CD4-positive, alpha-beta T cell treated with Interleukin-1 beta for 1 hour (primary cell): Measurements from ENCODE around the gene RFX7.

Experiments used
- DNase-seq, 2 donors: peaks; one replicate each; pipeline ENCODE4 v3.0.0-alpha.2; 2020 to 2022

The RFX7 gene

GRCh38 chr15:56244038-56244810 is 545 bp upstream of the RFX7 start:
- DNase-seq = peak; percentile 5 to 32

- DNase-seq = no peak
These were observed 1.0 kb downstream of the RFX7 start for GRCh38 chr15:56242576-56243162.

GRCh38 chr15:56241374-56242105 is 2.1 kb downstream of the RFX7 start:
- peak in 1 of 2 donors; percentile 3 for DNase-seq

GRCh38 chr15:56240390-56240789 is 3.3 kb downstream of the RFX7 start:
- DNase-seq = no peak

GRCh38 chr15:56236197-56236596 is 7.5 kb downstream of the RFX7 start:
- no peak for DNase-seq

GRCh38 chr15:56234804-56235203 is 8.9 kb downstream of the RFX7 start:
- no peak for DNase-seq

GRCh38 chr15:56233549-56233948 is 10.1 kb downstream of the RFX7 start:
- no peak for DNase-seq

GRCh38 chr15:56232058-56232457 is 11.6 kb downstream of the RFX7 start:
- no peak for DNase-seq

- no peak for DNase-seq
These were observed 14.8 kb downstream of the RFX7 start for GRCh38 chr15:56228854-56229253.

GRCh38 chr15:56228352-56228751 is 15.3 kb downstream of the RFX7 start:
- DNase-seq = no peak

- DNase-seq = no peak
These were observed 15.9 kb downstream of the RFX7 start for GRCh38 chr15:56227780-56228179.

- no peak for DNase-seq
These were observed 16.4 kb downstream of the RFX7 start for GRCh38 chr15:56227306-56227705.

GRCh38 chr15:56225520-56225919 is 18.2 kb downstream of the RFX7 start:
- no peak for DNase-seq

- DNase-seq = no peak
These were observed 21.4 kb downstream of the RFX7 start for GRCh38 chr15:56222302-56222701.

GRCh38 chr15:56217341-56217740 is 26.3 kb downstream of the RFX7 start:
- no peak for DNase-seq

- no peak for DNase-seq
These were observed 27.9 kb downstream of the RFX7 start for GRCh38 chr15:56215769-56216168.

- DNase-seq = no peak
These were observed 31.6 kb downstream of the RFX7 start for GRCh38 chr15:56211960-56212550.

GRCh38 chr15:56211064-56211463 is 32.6 kb downstream of the RFX7 start:
- no peak for DNase-seq

- DNase-seq = no peak
These were observed 35.0 kb downstream of the RFX7 start for GRCh38 chr15:56208641-56209155.

GRCh38 chr15:56208185-56208584 is 35.5 kb downstream of the RFX7 start:
- no peak for DNase-seq

GRCh38 chr15:56207711-56208110 is 36.0 kb downstream of the RFX7 start:
- DNase-seq = no peak

GRCh38 chr15:56207092-56207491 is 36.6 kb downstream of the RFX7 start:
- no peak for DNase-seq
